SK-N-SH (cell line): ENCODE results near the gene INTS11.

Experiments
- FOXM1 ChIP-seq: IDR thresholded peaks from 2 replicates; pipeline ENCODE4 v1.4.0; 2012; ENCODE audit warnings: low read depth, mild to moderate bottlenecking
- POLR2AphosphoS5 ChIP-seq: IDR thresholded peaks from 2 replicates; pipeline ENCODE4 v1.6.1; 2012; ENCODE audit warnings: low read depth, low read length

GRCh38 chr1:1342061-1342562, 17.7 kb upstream of the INTS11 start:
- TF ChIP-seq POLR2AphosphoS5: no peak
- TF ChIP-seq FOXM1: no peak
